Panc1 (cell line): ENCODE results near the gene CAMKMT.

Experiments used
- POLR2AphosphoS5 ChIP-seq: IDR thresholded peaks from 2 replicates; pipeline ENCODE4 v1.6.1; 2012; ENCODE audit warnings: mild to moderate bottlenecking, low read depth, low read length, moderate library complexity
- TCF7L2 ChIP-seq: IDR thresholded peaks from 2 replicates; pipeline ENCODE4 v1.6.1; 2011; ENCODE audit warnings: mild to moderate bottlenecking, low read depth, low read length, inconsistent platforms
- TF ChIP-seq, protein P1 (sequence below): fragments of 450-650 bp; IDR thresholded peaks from 2 replicates; pipeline ENCODE4 v1.5.1; 2017; ENCODE audit warnings: mild to moderate bottlenecking

DNA sequence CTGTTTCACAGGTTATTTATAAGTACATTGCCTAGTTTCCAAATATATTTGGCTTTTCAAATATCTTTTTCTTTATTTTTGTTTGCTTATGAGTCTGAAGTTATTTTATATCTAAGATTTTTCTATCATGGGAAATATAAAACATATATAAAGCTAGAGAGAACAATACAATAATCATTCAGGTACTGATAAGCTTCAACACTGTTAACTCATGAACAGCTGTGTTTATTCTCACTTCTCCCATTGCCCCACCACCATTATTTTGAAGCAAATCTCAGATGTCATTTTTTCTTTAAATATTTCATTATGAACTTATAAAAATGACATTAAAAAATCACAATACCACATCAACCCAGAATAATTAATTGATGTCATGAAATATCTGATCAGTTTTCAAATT, 9.7 kb downstream of the CAMKMT start:
- TF ChIP-seq, protein P1, sequence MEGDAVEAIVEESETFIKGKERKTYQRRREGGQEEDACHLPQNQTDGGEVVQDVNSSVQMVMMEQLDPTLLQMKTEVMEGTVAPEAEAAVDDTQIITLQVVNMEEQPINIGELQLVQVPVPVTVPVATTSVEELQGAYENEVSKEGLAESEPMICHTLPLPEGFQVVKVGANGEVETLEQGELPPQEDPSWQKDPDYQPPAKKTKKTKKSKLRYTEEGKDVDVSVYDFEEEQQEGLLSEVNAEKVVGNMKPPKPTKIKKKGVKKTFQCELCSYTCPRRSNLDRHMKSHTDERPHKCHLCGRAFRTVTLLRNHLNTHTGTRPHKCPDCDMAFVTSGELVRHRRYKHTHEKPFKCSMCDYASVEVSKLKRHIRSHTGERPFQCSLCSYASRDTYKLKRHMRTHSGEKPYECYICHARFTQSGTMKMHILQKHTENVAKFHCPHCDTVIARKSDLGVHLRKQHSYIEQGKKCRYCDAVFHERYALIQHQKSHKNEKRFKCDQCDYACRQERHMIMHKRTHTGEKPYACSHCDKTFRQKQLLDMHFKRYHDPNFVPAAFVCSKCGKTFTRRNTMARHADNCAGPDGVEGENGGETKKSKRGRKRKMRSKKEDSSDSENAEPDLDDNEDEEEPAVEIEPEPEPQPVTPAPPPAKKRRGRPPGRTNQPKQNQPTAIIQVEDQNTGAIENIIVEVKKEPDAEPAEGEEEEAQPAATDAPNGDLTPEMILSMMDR, result no peak
- TF ChIP-seq POLR2AphosphoS5 (no peak), TCF7L2 (no peak)
